DND-41 (cell line): ENCODE results near the gene KRT36.

ENCODE experiments used
- ATAC-seq: fragments of 200-7000 bp; cut with Tn5 transposase; 3 replicates; pipeline ENCODE4 v1.9.1; 2021; ENCODE audit warnings: low read depth; ENCODE audit not compliant: insufficient read depth
- DNase-seq: peaks from one replicate; pipeline ENCODE4 v3.0.0-alpha.2; 2020
- H2AFZ ChIP-seq: 2 replicates; pipeline ENCODE4 v1.6.0; 2012; ENCODE audit warnings: low read depth, low read length
- H3K27ac ChIP-seq: 2 replicates; pipeline ENCODE4 v1.5.1; 2012; ENCODE audit warnings: low read length, inconsistent platforms
- H3K27me3 ChIP-seq: fragments of 200-600 bp; sonication (generic); 2 replicates; pipeline ENCODE4 v1.6.0; 2012; ENCODE audit warnings: low read length, mild to moderate bottlenecking, inconsistent platforms; ENCODE audit not compliant: insufficient read depth, poor library complexity
- H3K36me3 ChIP-seq: 2 replicates; pipeline ENCODE4 v1.5.1; 2012; ENCODE audit warnings: low read length, inconsistent platforms; ENCODE audit not compliant: insufficient read depth
- H3K4me1 ChIP-seq: 2 replicates; pipeline ENCODE4 v1.5.1; 2012; ENCODE audit warnings: mild to moderate bottlenecking, low read length; ENCODE audit not compliant: insufficient read depth
- H3K4me2 ChIP-seq: 2 replicates; pipeline ENCODE4 v1.6.0; 2012; ENCODE audit warnings: mild to moderate bottlenecking, moderate library complexity, low read length, inconsistent platforms; ENCODE audit not compliant: insufficient read depth
- H3K4me3 ChIP-seq, 2 experiments: fragments of 200-600 bp in 1 of 2; shearing (Covaris generic) in 1 of 2; 2 replicates each; pipeline ENCODE4 v1.5.1; 2012 to 2016; ENCODE audit warnings: inconsistent platforms in 2 of 2, low read length in 2 of 2, mild to moderate bottlenecking in 2 of 2, low read depth in 1 of 2, moderate library complexity in 1 of 2
- H3K79me2 ChIP-seq: 2 replicates; pipeline ENCODE4 v1.6.0; 2012; ENCODE audit warnings: low read length, inconsistent platforms; ENCODE audit not compliant: insufficient read depth
- H3K9ac ChIP-seq: 2 replicates; pipeline ENCODE4 v1.6.0; 2012; ENCODE audit warnings: low read depth, mild to moderate bottlenecking, inconsistent platforms, low read length, moderate library complexity
- H3K9me3 ChIP-seq: 2 replicates; pipeline ENCODE4 v1.5.1; 2012; ENCODE audit warnings: low read length, moderate library complexity, mild to moderate bottlenecking, inconsistent platforms; ENCODE audit not compliant: insufficient read depth, severe bottlenecking
- H4K20me1 ChIP-seq: 2 replicates; pipeline ENCODE4 v1.6.0; 2012; ENCODE audit warnings: low read length; ENCODE audit not compliant: insufficient read depth
- EZH2 ChIP-seq: IDR thresholded peaks from 3 replicates; pipeline ENCODE4 v1.6.1; 2012; ENCODE audit warnings: borderline replicate concordance, low read depth, mild to moderate bottlenecking, moderate library complexity, low read length, inconsistent platforms; ENCODE audit not compliant: severe bottlenecking
- TF ChIP-seq, protein P1 (sequence below): IDR thresholded peaks from 2 replicates; pipeline ENCODE4 v1.5.1; 2012; ENCODE audit warnings: borderline replicate concordance, low read length, moderate library complexity, mild to moderate bottlenecking; ENCODE audit not compliant: poor library complexity, severe bottlenecking; ENCODE audit errors: extremely low read depth

Gene KRT36

DNA sequence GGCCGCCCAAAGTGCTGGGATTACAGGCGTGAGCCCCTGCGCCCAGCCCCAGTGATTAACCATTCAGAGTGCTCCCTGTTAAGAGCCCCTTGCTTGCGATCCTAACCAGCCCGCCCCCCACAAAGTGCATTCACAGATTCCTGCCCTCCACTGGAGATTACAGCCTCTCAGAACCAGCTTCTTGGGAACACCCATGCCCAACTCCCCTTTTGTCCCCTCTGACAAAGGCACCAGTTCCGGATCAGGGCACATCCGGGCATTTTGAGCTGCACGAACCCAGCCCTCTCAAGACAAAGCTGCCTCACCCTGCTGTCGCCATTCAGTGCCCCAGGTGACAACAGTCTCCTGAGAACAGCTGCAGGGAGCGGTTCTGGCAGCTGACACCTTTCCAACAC lies 39.2 kb upstream of the KRT36 start:
- no peak for DNase-seq
- Histone ChIP-seq H4K20me1 (no peaks in the 10 kb centered on the region; the same call in none of the 2 replicates), H3K27me3 (peaks cover 26% of the 10 kb centered on the region), H3K4me1 (no peaks in the 10 kb centered on the region), H3K27ac (no peak overlapping the region), H2AFZ (no peak overlapping the region), H3K4me3 (no peak overlapping the region), H3K4me2 (no peak overlapping the region), H3K9ac (no peak overlapping the region), H3K9me3 (no peaks in the 10 kb centered on the region), H3K36me3 (no peaks in the 10 kb centered on the region), H3K79me2 (no peaks in the 10 kb centered on the region)
- ATAC-seq, result no peak
- TF ChIP-seq, protein P1, sequence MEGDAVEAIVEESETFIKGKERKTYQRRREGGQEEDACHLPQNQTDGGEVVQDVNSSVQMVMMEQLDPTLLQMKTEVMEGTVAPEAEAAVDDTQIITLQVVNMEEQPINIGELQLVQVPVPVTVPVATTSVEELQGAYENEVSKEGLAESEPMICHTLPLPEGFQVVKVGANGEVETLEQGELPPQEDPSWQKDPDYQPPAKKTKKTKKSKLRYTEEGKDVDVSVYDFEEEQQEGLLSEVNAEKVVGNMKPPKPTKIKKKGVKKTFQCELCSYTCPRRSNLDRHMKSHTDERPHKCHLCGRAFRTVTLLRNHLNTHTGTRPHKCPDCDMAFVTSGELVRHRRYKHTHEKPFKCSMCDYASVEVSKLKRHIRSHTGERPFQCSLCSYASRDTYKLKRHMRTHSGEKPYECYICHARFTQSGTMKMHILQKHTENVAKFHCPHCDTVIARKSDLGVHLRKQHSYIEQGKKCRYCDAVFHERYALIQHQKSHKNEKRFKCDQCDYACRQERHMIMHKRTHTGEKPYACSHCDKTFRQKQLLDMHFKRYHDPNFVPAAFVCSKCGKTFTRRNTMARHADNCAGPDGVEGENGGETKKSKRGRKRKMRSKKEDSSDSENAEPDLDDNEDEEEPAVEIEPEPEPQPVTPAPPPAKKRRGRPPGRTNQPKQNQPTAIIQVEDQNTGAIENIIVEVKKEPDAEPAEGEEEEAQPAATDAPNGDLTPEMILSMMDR, result no peak

DNA sequence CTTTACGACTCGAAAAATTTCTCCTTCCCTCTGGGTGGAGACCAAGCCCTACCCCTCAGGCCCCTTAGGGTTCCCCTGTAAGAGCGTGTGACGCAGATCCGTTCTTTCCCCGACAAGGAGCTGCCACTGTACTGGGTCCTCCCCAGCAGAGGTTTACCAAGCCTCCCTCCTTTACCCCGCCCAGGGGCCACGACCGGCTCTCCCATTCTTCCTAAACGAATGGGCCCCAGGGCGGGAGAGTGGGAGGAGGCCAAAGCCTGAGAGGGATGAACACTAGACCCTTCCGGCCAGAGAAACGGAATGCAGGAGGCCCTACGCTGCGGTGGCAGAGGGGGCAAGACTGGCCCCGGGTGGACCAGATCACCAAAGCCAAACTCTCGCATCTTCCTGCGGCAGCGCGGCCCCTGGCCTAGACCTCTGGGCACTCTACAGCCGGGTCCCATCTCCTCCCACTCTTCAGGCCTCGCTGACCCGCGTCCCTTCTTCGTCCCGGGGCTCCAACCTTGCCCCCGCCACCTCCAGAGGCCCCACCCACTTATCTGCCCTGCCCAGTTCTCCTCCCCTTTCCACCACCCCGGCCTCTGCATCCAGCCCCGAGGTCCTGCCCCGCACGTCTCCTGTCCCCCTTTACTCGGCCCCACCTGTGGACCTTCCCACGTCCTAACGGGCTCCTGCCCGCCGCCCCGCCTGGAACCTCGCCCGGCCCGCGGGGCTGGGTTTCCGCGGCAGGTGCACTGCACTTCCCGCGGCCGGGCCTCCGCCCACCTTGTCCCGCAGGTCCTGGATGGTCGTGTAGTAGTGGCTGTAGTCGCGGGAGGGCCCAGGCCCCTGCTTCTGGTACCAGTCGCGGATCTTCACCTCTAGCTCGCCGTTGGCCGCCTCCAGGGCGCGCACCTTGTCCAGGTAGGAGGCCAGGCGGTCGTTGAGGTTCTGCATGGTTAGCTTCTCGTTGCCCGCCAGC lies 37.6 kb upstream of the KRT36 start:
- no peak overlapping the region for H3K4me3 ChIP-seq
- H3K27ac ChIP-seq, result no peak overlapping the region
- H3K27me3 ChIP-seq, result peaks cover 22% of the 10 kb centered on the region
- H3K4me2 ChIP-seq, result no peak overlapping the region
- H2AFZ ChIP-seq, result no peak overlapping the region
- H3K9me3 ChIP-seq, result no peaks in the 10 kb centered on the region
- TF ChIP-seq EZH2, result no peak
- TF ChIP-seq, protein P1, result no peak
- no peaks in the 10 kb centered on the region for H3K4me1 ChIP-seq
- no peaks in the 10 kb centered on the region for H3K79me2 ChIP-seq
- DNase-seq (no peak), ATAC-seq (no peak)
- no peaks in the 10 kb centered on the region; the same call in none of the 2 replicates for H4K20me1 ChIP-seq
- no peak overlapping the region for H3K9ac ChIP-seq
- H3K36me3 ChIP-seq, result no peaks in the 10 kb centered on the region

DNA sequence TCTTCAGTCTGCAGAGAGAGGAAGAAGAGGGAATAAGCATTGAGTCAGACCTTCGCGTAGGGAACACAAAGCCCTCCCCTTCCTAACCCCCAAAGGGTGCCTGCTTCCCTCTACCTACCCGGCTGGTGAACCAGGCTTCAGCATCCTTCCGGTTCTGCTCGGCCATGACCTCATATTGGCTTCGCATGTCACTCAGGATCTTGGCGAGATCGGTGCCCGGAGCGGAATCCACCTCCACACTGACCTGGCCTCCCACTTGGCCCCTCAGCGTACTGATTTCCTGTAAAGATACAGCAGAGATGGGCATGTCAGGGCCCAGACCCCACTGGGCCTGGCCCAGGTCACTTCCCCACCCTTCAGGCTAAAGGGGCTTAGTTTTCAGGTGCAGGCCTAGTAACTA lies 34.6 kb upstream of the KRT36 start:
- TF ChIP-seq, protein P1, result no peak
- no peak for TF ChIP-seq EZH2

More for the DNA sequence above, 34.6 kb upstream of the KRT36 start:
- Histone ChIP-seq H3K9ac (no peak overlapping the region), H3K4me3 (no peak overlapping the region), H3K36me3 (no peaks in the 10 kb centered on the region), H3K27ac (no peak overlapping the region), H3K4me1 (no peaks in the 10 kb centered on the region), H3K27me3 (peaks cover 10% of the 10 kb centered on the region), H3K4me2 (no peak overlapping the region), H2AFZ (no peak overlapping the region), H3K79me2 (no peaks in the 10 kb centered on the region), H4K20me1 (peaks cover 2% of the 10 kb centered on the region), H3K9me3 (no peaks in the 10 kb centered on the region)
- DNase-seq (no peak), ATAC-seq (no peak)
